ENCODE measurements around the gene GSTP1. TPM values are rescaled to one million over a fixed set of nuclear protein-coding genes. Genes with fewer than 3 reads are reported as not detected.
A peak's percentile ranks its signal among the peaks of the same experiment; 100 is the strongest.

GSTP1 gene
- total and polyA plus RNA-seq, 8 donors = 393 to 2,840 (median 647) TPM

DNA sequence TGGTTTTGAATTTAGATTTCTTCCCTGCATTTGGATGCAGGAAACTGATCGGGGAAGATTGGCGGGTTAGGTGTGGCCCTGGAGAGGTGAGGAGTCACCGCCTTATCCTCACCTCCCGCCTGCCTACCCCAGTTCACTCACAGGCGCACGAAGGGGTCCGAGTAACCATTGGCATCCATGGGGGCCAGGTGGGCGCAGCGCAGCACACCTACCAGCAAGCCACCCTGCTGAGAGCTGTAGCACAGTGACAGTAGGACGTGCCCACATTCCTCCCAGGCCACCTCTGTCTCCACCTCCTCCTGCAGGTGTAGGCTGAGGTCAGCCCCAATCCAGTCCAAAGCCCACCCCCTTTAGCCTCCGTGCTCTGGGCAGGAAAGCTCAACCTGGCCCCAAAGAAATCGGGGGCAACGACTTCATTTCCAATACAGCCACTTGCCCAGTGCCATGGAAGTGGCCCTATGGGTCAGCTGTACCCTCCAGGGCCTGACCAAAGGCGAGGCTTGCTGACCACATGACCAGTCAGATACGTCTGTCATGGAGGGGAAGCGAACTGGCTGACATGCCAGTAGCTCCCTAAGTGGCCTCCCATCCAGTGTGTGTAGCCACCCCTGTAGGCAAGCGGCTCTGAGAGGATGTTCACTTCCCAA is 29.8 kb downstream of the GSTP1 start:
- 74 to 87% (median 82%) methylated on average over 16 to 17 of the region's 17 CpGs for WGBS, 5 donors
- peaks cover 16 to 35% (median 24%) of the 10 kb centered on the region in 4 donors for H3K4me1 ChIP-seq
- intact Hi-C loops (cut with DNase I; ENCODE audit: low total_unique reads) = no loop called here
- H3K27ac ChIP-seq = peak overlapping the region; percentile 45 to 85 (median 73)
- TF ChIP-seq POLR2A (IDR thresholded peaks at IDR 0.05) (no peak), POLR2AphosphoS5 (IDR thresholded peaks at IDR 0.05) (no peak), EP300 (IDR thresholded peaks at IDR 0.05) (no peak)
- TF ChIP-seq, protein P1, sequence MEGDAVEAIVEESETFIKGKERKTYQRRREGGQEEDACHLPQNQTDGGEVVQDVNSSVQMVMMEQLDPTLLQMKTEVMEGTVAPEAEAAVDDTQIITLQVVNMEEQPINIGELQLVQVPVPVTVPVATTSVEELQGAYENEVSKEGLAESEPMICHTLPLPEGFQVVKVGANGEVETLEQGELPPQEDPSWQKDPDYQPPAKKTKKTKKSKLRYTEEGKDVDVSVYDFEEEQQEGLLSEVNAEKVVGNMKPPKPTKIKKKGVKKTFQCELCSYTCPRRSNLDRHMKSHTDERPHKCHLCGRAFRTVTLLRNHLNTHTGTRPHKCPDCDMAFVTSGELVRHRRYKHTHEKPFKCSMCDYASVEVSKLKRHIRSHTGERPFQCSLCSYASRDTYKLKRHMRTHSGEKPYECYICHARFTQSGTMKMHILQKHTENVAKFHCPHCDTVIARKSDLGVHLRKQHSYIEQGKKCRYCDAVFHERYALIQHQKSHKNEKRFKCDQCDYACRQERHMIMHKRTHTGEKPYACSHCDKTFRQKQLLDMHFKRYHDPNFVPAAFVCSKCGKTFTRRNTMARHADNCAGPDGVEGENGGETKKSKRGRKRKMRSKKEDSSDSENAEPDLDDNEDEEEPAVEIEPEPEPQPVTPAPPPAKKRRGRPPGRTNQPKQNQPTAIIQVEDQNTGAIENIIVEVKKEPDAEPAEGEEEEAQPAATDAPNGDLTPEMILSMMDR (IDR thresholded peaks at IDR 0.05) = no peak
- H3K27me3 ChIP-seq = peaks cover 0 to 32% (median 5%) of the 10 kb centered on the region in 3 donors
- H3K4me3 ChIP-seq = peak overlapping the region in 3 of 4 donors; percentile 38 to 42 (median 39)
- DNase-seq = peak in 1 of 2 donors; percentile 7
- H3K9me3 ChIP-seq = no peaks in the 10 kb centered on the region
- peaks cover 36 to 51% (median 47%) of the 10 kb centered on the region in 4 donors for H3K36me3 ChIP-seq

DNA sequence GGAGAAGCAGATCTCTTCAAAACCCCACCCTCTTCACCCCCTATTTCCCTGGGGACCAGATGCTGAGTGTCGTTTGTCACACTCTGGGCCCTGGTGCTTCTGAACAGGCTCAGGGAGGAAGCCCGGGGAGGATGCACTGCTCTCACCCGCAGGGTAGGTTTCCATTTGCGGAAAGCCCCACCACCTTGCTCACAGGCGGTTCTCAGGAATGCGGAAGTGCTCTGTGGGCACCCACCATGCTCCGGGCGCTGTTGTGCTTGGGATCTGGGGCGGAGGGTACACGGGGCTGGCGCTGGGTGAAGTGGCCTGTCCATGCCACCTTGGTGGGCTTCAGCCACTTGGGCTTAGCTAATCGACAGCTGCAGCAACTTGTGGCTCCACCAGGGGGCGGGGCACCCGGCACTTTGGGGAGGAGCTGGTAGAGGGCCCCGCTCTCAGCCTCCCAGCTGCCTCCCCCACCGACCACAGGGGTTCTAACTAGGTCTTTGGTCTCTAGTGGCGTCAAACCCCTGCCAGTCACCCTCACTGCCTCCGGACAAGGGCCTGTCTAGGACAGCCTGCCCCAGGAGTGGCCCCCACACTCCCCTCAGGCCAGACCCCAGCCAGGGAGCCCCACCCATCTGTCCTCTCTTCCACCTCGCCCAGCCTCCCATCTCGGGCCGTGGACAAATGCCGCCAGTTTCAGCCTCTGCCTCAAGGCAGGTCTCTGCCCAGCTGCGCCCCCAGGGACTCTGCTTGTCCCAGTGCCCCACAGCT is 30.5 kb downstream of the GSTP1 start:
- intact Hi-C loops (cut with DNase I; ENCODE audit: low total_unique reads) = no loop called here
- peaks cover 29 to 44% (median 41%) of the 10 kb centered on the region in 4 donors for H3K36me3 ChIP-seq
- peak overlapping the region; percentile 45 to 85 (median 73) for H3K27ac ChIP-seq
- WGBS, 5 donors = 5 to 23% (median 11%) methylated on average over 15 to 23 of the region's 23 CpGs
- DNase-seq = peak; percentile 71 to 90
- TF ChIP-seq, protein P1 (IDR thresholded peaks at IDR 0.05) = peak in 5 of 7 experiments; percentile 17 to 67 (median 54)
- TF ChIP-seq POLR2AphosphoS5 (IDR thresholded peaks at IDR 0.05) (peak in 2 of 3 donors; percentile 48 to 79), POLR2A (IDR thresholded peaks at IDR 0.05) (no peak), EP300 (IDR thresholded peaks at IDR 0.05) (no peak)
- no peaks in the 10 kb centered on the region for H3K9me3 ChIP-seq
- peaks cover 16 to 28% (median 20%) of the 10 kb centered on the region in 4 donors for H3K4me1 ChIP-seq
- H3K27me3 ChIP-seq = peaks cover 0 to 32% (median 5%) of the 10 kb centered on the region in 3 donors
- H3K4me3 ChIP-seq = peak overlapping the region; percentile 36 to 42 (median 38)

DNA sequence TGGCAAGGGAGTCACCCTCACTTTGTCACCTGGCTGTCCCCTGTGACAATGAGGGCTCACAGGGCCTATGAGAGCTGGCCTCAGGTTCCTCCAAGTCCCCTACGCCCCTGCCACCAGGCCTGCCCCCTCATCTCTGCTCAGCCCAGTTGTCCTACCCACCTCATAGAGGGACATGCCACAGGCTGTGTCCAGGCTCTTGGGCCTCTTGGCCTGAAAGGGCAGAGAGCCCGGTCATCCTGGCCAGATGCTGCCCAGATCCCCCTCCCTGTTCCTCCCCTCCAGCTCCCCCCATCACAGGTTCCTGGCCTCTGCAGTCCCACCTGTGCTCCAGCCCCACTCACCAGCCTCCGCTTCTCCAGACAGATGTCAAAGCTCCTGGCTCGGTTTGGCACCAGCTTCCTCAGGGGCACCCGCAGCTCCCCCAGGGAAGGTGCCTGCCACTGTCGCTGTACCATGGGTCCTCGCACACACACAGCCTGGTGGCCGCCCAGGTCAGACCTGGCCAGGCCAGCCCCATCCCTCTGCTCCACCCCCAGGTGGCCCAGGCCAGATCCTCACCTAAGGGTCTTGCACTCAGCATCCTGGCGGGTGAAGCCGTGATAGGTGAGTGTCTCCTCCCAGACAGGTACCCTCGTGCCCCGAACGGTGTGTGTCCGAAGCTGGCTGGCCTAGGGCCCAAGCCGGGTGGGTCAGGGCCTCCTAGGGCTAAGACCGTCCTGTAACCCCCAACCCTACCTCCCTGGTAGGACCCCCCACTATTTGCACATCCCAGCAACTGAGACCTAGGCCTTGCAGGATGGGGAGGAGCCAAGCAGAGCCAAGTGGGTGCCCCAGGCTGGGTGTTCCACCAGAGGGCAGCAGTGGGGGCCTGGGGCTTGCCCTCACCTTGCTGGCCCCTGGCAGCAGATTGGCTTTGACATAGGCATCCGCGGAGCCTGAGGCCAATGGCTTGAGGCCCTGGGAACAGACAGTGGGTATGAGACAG is 31.4 kb downstream of the GSTP1 start:
- Histone ChIP-seq H3K4me3 (peak overlapping the region in 2 of 4 donors; percentile 36 to 42), H3K9me3 (no peaks in the 10 kb centered on the region), H3K36me3 (peaks cover 23 to 35% (median 32%) of the 10 kb centered on the region in 4 donors), H3K4me1 (peaks cover 16 to 27% (median 20%) of the 10 kb centered on the region in 4 donors), H3K27me3 (peaks cover 0 to 32% (median 5%) of the 10 kb centered on the region in 3 donors), H3K27ac (peak overlapping the region; percentile 45 to 85 (median 73))
- intact Hi-C loops (cut with DNase I; ENCODE audit: low total_unique reads) = no loop called here
- TF ChIP-seq POLR2AphosphoS5 (IDR thresholded peaks at IDR 0.05) (no peak), EP300 (IDR thresholded peaks at IDR 0.05) (no peak), POLR2A (IDR thresholded peaks at IDR 0.05) (no peak)
- TF ChIP-seq, protein P1 (IDR thresholded peaks at IDR 0.05) = peak in 5 of 7 experiments; percentile 23 to 48 (median 32)
- 76 to 90% (median 84%) methylated on average over 11 to 18 of the region's 18 CpGs for WGBS, 5 donors
- peak; percentile 62 to 65 for DNase-seq
